GM19238 (cell line): ENCODE measurements around the gene BSX.

ENCODE experiments used
- DNase-seq: peaks from one replicate; pipeline ENCODE4 v3.0.0; 2011; ENCODE audit warnings: low spot score; ENCODE audit not compliant: insufficient read length

Gene BSX

DNA sequence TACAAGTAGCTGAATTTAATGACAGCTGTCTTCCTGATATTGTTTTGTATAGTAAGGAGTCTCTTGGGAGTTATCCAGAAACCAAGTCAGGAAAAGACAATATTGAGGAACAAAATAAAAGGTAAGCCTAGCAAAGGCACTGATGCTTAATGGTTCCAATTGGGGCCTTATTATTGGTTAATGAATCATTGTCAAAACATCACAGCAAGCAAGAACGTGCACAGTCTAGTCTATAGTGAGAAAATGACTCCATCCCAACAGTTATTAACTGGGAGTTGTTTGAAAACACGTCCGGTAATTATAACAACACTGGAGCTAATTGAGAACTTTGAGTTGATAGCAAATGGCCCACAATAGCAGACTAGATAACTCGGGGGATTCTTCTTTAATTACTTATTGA lies 17.7 kb downstream of the BSX start:
- DNase-seq, result no peak

GRCh38 chr11:122954455-122954854 lies 27.2 kb downstream of the BSX start:
- DNase-seq, result no peak

- no peak for DNase-seq
Measured at GRCh38 chr11:122951211-122951610, 30.4 kb downstream of the BSX start.

DNA sequence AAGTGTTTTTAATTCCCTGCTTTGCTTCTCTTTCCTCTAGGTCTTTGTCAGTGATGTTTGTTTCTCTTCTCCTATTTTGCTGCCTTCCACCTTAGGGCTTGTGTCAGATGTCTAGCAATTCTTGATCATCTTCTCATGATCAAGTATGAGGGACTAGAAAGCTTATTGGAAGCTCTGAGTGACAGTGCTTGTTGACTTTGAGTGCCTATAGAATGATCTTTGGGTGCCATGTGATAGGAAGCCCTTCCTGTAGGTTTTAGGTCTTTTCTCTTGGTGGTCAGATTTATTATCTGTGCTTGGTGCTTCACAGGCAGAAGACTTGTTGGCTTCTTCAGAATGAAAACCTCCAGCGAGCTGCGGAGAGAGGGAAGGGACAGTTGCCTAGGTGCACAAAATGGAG lies 43.1 kb downstream of the BSX start:
- DNase-seq, result no peak

GRCh38 chr11:122937983-122938382 lies 43.7 kb downstream of the BSX start:
- DNase-seq, result no peak

GRCh38 chr11:122933416-122933815 lies 48.2 kb downstream of the BSX start:
- DNase-seq, result no peak

- DNase-seq, result no peak
Measured at GRCh38 chr11:122931510-122931909, 50.1 kb downstream of the BSX start.
